ENCODE measurements around the gene SLC43A2.

Gene SLC43A2

DNA sequence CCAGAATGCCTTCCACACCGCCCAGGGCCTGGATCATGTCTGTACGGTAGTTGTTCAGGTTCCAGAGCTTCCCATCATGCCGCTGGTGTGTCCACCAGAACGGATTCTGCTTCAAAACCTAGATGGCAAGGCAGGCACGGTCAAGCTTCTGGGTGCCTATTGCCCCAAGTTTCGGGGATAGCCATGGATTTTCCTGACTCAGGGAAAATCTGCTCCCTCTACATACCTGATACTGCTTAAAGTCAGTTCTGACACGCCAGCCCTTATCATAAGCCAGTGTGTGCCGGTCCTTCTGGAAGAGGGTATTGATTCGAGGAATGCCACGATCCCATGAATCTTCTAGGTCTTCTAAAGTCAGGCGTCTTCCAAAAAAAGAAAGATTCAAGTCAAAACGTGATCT, 32.4 kb upstream of the SLC43A2 start (continued):
- TF ChIP-seq, protein P1, sequence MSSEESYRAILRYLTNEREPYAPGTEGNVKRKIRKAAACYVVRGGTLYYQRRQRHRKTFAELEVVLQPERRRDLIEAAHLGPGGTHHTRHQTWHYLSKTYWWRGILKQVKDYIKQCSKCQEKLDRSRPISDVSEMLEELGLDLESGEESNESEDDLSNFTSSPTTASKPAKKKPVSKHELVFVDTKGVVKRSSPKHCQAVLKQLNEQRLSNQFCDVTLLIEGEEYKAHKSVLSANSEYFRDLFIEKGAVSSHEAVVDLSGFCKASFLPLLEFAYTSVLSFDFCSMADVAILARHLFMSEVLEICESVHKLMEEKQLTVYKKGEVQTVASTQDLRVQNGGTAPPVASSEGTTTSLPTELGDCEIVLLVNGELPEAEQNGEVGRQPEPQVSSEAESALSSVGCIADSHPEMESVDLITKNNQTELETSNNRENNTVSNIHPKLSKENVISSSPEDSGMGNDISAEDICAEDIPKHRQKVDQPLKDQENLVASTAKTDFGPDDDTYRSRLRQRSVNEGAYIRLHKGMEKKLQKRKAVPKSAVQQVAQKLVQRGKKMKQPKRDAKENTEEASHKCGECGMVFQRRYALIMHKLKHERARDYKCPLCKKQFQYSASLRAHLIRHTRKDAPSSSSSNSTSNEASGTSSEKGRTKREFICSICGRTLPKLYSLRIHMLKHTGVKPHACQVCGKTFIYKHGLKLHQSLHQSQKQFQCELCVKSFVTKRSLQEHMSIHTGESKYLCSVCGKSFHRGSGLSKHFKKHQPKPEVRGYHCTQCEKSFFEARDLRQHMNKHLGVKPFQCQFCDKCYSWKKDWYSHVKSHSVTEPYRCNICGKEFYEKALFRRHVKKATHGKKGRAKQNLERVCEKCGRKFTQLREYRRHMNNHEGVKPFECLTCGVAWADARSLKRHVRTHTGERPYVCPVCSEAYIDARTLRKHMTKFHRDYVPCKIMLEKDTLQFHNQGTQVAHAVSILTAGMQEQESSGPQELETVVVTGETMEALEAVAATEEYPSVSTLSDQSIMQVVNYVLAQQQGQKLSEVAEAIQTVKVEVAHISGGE (tag by site-specific recombination; conservative IDR thresholded peaks at IDR 0.05; ENCODE audit: low read depth), result no peak
- TF ChIP-seq TCF7L2 (IDR thresholded peaks at IDR 0.05; ENCODE audit: borderline replicate concordance, low read depth, low read length), result no peak

GRCh38 chr17:1658100-1658499, 29.5 kb upstream of the SLC43A2 start:
- H3K4me1 ChIP-seq (ENCODE audit: control insufficient read depth, insufficient read depth, low read length), result no peaks in the 10 kb centered on the region
- H3K9me3 ChIP-seq (ENCODE audit: control insufficient read depth, insufficient read depth, low read depth, low read length), result no peaks in the 10 kb centered on the region
- no peak overlapping the region for H3K27ac ChIP-seq (ENCODE audit: extremely low read depth, low read depth, low read length)
- ChIA-PET POLR2A (interaction anchor here (0.7 to 1.8 kb wide), 5 partner anchors 8 to 26 kb away, joined by 3 to 12 read pairs (median 4); partner anchors contain the start of gene RILP), CTCF (interaction anchor here (0.7 to 3.7 kb wide), 5 partner anchors 8 to 84 kb away, joined by 3 to 28 read pairs (median 3); no protein-coding TSS in a partner anchor)
- no peak overlapping the region for H3K4me3 ChIP-seq (ENCODE audit: low read depth, low read length)
- TF ChIP-seq SP2 (tag by site-specific recombination; IDR thresholded peaks at IDR 0.05) (no peak), SALL2 (tag by site-specific recombination; IDR thresholded peaks at IDR 0.05; ENCODE audit: borderline replicate concordance) (no peak), MYNN (tag by site-specific recombination; IDR thresholded peaks at IDR 0.05; ENCODE audit: borderline replicate concordance) (no peak), ZNF626 (tag by site-specific recombination; IDR thresholded peaks at IDR 0.05) (no peak)
- TF ChIP-seq, protein P2, sequence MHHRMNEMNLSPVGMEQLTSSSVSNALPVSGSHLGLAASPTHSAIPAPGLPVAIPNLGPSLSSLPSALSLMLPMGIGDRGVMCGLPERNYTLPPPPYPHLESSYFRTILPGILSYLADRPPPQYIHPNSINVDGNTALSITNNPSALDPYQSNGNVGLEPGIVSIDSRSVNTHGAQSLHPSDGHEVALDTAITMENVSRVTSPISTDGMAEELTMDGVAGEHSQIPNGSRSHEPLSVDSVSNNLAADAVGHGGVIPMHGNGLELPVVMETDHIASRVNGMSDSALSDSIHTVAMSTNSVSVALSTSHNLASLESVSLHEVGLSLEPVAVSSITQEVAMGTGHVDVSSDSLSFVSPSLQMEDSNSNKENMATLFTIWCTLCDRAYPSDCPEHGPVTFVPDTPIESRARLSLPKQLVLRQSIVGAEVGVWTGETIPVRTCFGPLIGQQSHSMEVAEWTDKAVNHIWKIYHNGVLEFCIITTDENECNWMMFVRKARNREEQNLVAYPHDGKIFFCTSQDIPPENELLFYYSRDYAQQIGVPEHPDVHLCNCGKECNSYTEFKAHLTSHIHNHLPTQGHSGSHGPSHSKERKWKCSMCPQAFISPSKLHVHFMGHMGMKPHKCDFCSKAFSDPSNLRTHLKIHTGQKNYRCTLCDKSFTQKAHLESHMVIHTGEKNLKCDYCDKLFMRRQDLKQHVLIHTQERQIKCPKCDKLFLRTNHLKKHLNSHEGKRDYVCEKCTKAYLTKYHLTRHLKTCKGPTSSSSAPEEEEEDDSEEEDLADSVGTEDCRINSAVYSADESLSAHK (tag by site-specific recombination; IDR thresholded peaks at IDR 0.05), result no peak
- TF ChIP-seq, protein P3, sequence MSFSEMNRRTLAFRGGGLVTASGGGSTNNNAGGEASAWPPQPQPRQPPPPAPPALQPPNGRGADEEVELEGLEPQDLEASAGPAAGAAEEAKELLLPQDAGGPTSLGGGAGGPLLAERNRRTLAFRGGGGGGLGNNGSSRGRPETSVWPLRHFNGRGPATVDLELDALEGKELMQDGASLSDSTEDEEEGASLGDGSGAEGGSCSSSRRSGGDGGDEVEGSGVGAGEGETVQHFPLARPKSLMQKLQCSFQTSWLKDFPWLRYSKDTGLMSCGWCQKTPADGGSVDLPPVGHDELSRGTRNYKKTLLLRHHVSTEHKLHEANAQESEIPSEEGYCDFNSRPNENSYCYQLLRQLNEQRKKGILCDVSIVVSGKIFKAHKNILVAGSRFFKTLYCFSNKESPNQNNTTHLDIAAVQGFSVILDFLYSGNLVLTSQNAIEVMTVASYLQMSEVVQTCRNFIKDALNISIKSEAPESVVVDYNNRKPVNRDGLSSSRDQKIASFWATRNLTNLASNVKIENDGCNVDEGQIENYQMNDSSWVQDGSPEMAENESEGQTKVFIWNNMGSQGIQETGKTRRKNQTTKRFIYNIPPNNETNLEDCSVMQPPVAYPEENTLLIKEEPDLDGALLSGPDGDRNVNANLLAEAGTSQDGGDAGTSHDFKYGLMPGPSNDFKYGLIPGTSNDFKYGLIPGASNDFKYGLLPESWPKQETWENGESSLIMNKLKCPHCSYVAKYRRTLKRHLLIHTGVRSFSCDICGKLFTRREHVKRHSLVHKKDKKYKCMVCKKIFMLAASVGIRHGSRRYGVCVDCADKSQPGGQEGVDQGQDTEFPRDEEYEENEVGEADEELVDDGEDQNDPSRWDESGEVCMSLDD (tag by site-specific recombination; IDR thresholded peaks at IDR 0.05), result no peak
- H3K36me3 ChIP-seq (ENCODE audit: control insufficient read depth in 2 of 2, insufficient read depth in 1 of 2, low read length in 2 of 2), result peaks cover 97 to 98% of the 10 kb centered on the region in 2 experiments

GRCh38 chr17:1653735-1654134, 25.1 kb upstream of the SLC43A2 start:
- CTCF ChIA-PET, result interaction anchor here (0.7 to 1.3 kb wide), 3 partner anchors 15 to 80 kb away, joined by 3 to 4 read pairs (median 3); no protein-coding TSS in a partner anchor
- H3K36me3 ChIP-seq (ENCODE audit: control insufficient read depth in 2 of 2, insufficient read depth in 1 of 2, low read length in 2 of 2), result peaks cover 69 to 86% of the 10 kb centered on the region in 2 experiments
- peaks cover 6% of the 10 kb centered on the region for H3K4me1 ChIP-seq (ENCODE audit: control insufficient read depth, insufficient read depth, low read length)
- TF ChIP-seq ZNF146 (tag by site-specific recombination; IDR thresholded peaks at IDR 0.05), result no peak
- TF ChIP-seq, protein P4, sequence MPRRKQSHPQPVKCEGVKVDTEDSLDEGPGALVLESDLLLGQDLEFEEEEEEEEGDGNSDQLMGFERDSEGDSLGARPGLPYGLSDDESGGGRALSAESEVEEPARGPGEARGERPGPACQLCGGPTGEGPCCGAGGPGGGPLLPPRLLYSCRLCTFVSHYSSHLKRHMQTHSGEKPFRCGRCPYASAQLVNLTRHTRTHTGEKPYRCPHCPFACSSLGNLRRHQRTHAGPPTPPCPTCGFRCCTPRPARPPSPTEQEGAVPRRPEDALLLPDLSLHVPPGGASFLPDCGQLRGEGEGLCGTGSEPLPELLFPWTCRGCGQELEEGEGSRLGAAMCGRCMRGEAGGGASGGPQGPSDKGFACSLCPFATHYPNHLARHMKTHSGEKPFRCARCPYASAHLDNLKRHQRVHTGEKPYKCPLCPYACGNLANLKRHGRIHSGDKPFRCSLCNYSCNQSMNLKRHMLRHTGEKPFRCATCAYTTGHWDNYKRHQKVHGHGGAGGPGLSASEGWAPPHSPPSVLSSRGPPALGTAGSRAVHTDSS (tag by site-specific recombination; IDR thresholded peaks at IDR 0.05), result no peak
- no peak for TF ChIP-seq PRDM6 (tag by site-specific recombination; IDR thresholded peaks at IDR 0.05)
- TF ChIP-seq ZNF600 (tag by site-specific recombination; IDR thresholded peaks at IDR 0.05), result peak; percentile 57; the same call in 1 of the 2 replicates
- H3K4me3 ChIP-seq (ENCODE audit: low read depth, low read length), result no peak overlapping the region
- peak overlapping the region; percentile 37; the same call in 1 of the 2 replicates for H3K27ac ChIP-seq (ENCODE audit: extremely low read depth, low read depth, low read length)
- POLR2A ChIA-PET, result interaction anchor here (1.5 to 6.0 kb wide), 2 partner anchors 14 to 30 kb away, joined by 4 to 38 read pairs; partner anchors contain the start of gene PRPF8
- no peaks in the 10 kb centered on the region for H3K9me3 ChIP-seq (ENCODE audit: control insufficient read depth, insufficient read depth, low read depth, low read length)
